GM11168 (cell line): ENCODE results near the gene RALBP1.
"Not testable (repeated sequence)": the region's sequence is repeated elsewhere in the genome, so short reads cannot be mapped to it uniquely, and the experiment has no call there.

Experiments
- in situ Hi-C: fragments of 300-500 bp; cut with MboI; formaldehyde crosslinking; loops from one replicate; pipeline ENCODE4 v1.12.0; 2022; ENCODE audit warnings: low sequenced_read_pairs; ENCODE audit not compliant: unreplicated experiment

RALBP1 gene

GRCh38 chr18:9453283-9453682, 22.0 kb upstream of the RALBP1 start:
- in situ Hi-C loops, result no loop called here

GRCh38 chr18:9454061-9454703, 21.1 kb upstream of the RALBP1 start:
- in situ Hi-C loops, result no loop called here

- in situ Hi-C loops, result no loop called here
These were observed 19.4 kb upstream of the RALBP1 start for GRCh38 chr18:9455718-9456511.

GRCh38 chr18:9466127-9466526, 9.2 kb upstream of the RALBP1 start:
- in situ Hi-C loops, result no loop called here

GRCh38 chr18:9466846-9467245, 8.5 kb upstream of the RALBP1 start:
- in situ Hi-C loops, result no loop called here

- in situ Hi-C loops, result no loop called here
These were observed 6.3 kb upstream of the RALBP1 start for GRCh38 chr18:9468998-9469397.

- in situ Hi-C loops, result no loop called here
These were observed 5.6 kb upstream of the RALBP1 start for GRCh38 chr18:9469685-9470084.

- in situ Hi-C loops, result no loop called here
These were observed 968 bp upstream of the RALBP1 start for GRCh38 chr18:9474108-9474982.

- in situ Hi-C loops, result no loop called here
These were observed 604 bp downstream of the RALBP1 start for GRCh38 chr18:9475643-9476591.

GRCh38 chr18:9476949-9477348, 1.6 kb downstream of the RALBP1 start:
- in situ Hi-C loops, result not testable (repeated sequence)

GRCh38 chr18:9477509-9477908, 2.2 kb downstream of the RALBP1 start:
- in situ Hi-C loops, result no loop called here

- in situ Hi-C loops, result no loop called here
These were observed 3.2 kb downstream of the RALBP1 start for GRCh38 chr18:9478545-9478944.

- in situ Hi-C loops, result no loop called here
These were observed 7.5 kb downstream of the RALBP1 start for GRCh38 chr18:9482790-9483189.

- in situ Hi-C loops, result no loop called here
These were observed 8.2 kb downstream of the RALBP1 start for GRCh38 chr18:9483526-9483925.

GRCh38 chr18:9484856-9485255, 9.5 kb downstream of the RALBP1 start:
- in situ Hi-C loops, result not testable (repeated sequence)

- in situ Hi-C loops, result no loop called here
These were observed 13.2 kb downstream of the RALBP1 start for GRCh38 chr18:9488538-9488937.

GRCh38 chr18:9494778-9495331, 19.5 kb downstream of the RALBP1 start:
- in situ Hi-C loops, result no loop called here

- in situ Hi-C loops, result no loop called here
These were observed 20.2 kb downstream of the RALBP1 start for GRCh38 chr18:9495465-9495864.

GRCh38 chr18:9495916-9496705, 20.8 kb downstream of the RALBP1 start:
- in situ Hi-C loops, result no loop called here
